Erythroblast (primary cell): ENCODE measurements around the gene SLC27A2.

ENCODE experiments used
- GATA1 ChIP-seq: IDR thresholded peaks from 2 replicates; pipeline ENCODE4 v1.6.1; 2011; ENCODE audit warnings: low read depth, mild to moderate bottlenecking, control low read depth, low read length, moderate library complexity
- POLR2A ChIP-seq: IDR thresholded peaks from 2 replicates; pipeline ENCODE4 v1.6.1; 2011; ENCODE audit warnings: mild to moderate bottlenecking, low read length

DNA sequence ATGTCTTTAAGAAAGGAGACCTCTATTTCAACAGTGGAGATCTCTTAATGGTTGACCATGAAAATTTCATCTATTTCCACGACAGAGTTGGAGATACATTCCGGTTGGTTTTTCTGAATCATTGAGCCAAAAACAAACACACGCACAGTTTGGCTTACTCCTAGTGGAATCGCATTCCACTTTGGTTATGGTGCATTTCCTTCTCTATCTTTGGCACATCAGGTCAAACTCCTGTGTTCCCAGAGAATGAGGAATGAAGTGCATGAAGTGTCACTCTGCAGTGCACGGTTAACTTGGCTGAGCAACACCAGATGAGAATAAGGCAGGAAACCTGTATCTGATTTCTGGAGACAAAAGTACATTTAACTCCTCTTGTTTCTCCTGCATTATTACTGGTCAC, 45.1 kb downstream of the SLC27A2 start:
- no peak for TF ChIP-seq POLR2A
- no peak for TF ChIP-seq GATA1
